SH-SY5Y (cell line): Measurements from ENCODE around the gene TREX2.

Source experiments
- GATA2 ChIP-seq: IDR thresholded peaks from 2 replicates; pipeline ENCODE4 v1.6.1; 2011; ENCODE audit warnings: mild to moderate bottlenecking, low read depth, low read length
- GATA3 ChIP-seq: IDR thresholded peaks from 2 replicates; pipeline ENCODE4 v1.6.1; 2011; ENCODE audit warnings: low read depth, mild to moderate bottlenecking, low read length, moderate library complexity

DNA sequence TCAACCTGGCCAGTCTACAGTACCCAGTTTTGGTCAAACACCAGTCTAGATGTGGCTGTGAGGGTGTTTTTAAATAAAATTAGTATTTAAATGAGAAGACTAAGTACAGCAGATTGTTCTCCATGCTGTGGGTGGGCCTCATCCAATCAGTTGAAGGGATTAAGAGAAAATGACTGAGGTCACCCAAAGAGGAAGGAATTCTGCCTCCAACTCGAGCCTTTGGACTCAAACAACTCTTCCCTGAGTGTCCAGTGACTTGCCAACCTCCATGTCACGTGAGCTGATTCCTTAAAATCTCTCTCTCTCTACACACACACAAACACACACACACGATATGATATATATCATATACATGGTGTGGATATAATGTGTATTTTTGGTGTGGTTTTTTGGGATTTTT, 10.0 kb downstream of the TREX2 start:
- TF ChIP-seq GATA2 = no peak
- TF ChIP-seq GATA3 = no peak
